GM23248 (cell line): Measurements from ENCODE around the gene PARVB. TPM values are rescaled to one million over a fixed set of nuclear protein-coding genes. Genes with fewer than 3 reads are reported as not detected.

Experiments used
- DNase-seq: peaks from one replicate; pipeline ENCODE4 v3.0.0-alpha.2; 2015
- H2AFZ ChIP-seq: fragments of 200-600 bp; sonication (generic); 2 replicates; pipeline ENCODE4 v1.6.1; 2016; ENCODE audit warnings: antibody characterized with exemption
- H3F3A ChIP-seq: fragments of 200-600 bp; sonication (generic); 2 replicates; pipeline ENCODE4 v1.6.1; 2016; ENCODE audit warnings: mild to moderate bottlenecking, antibody characterized with exemption, mixed run types; ENCODE audit not compliant: insufficient read depth
- H3K27ac ChIP-seq: fragments of 200-600 bp; sonication (generic); 2 replicates; pipeline ENCODE4 v1.5.1; 2016; ENCODE audit warnings: mild to moderate bottlenecking
- H3K27me3 ChIP-seq: fragments of 200-600 bp; sonication (generic); replicated peaks from 2 replicates; pipeline ENCODE4 v1.6.1; 2016; ENCODE audit warnings: mild to moderate bottlenecking; ENCODE audit not compliant: insufficient read depth
- H3K36me3 ChIP-seq: fragments of 200-600 bp; sonication (generic); 2 replicates; pipeline ENCODE4 v1.6.1; 2016; ENCODE audit warnings: low read depth, mild to moderate bottlenecking
- H3K4me1 ChIP-seq: fragments of 200-600 bp; sonication (generic); 2 replicates; pipeline ENCODE4 v1.6.1; 2016; ENCODE audit warnings: mild to moderate bottlenecking; ENCODE audit not compliant: insufficient read depth
- H3K4me2 ChIP-seq: fragments of 200-600 bp; sonication (generic); one replicate; pipeline ENCODE4 v1.6.1; 2016; ENCODE audit warnings: mild to moderate bottlenecking; ENCODE audit not compliant: unreplicated experiment
- H3K4me3 ChIP-seq: fragments of 200-600 bp; sonication (generic); 2 replicates; pipeline ENCODE4 v1.5.1; 2016; ENCODE audit warnings: mild to moderate bottlenecking
- H3K79me2 ChIP-seq: fragments of 200-600 bp; sonication (generic); 2 replicates; pipeline ENCODE4 v1.6.1; 2016; ENCODE audit warnings: mild to moderate bottlenecking; ENCODE audit not compliant: insufficient read depth
- H3K9ac ChIP-seq: fragments of 200-600 bp; sonication (generic); 2 replicates; pipeline ENCODE4 v1.6.1; 2016; ENCODE audit warnings: mild to moderate bottlenecking
- H3K9me2 ChIP-seq: fragments of 200-600 bp; sonication (generic); 2 replicates; pipeline ENCODE4 v1.6.1; 2016; ENCODE audit warnings: mixed run types, mild to moderate bottlenecking, moderate library complexity; ENCODE audit not compliant: insufficient read depth
- H3K9me3 ChIP-seq: fragments of 200-600 bp; sonication (generic); one replicate; pipeline ENCODE4 v1.6.1; 2017; ENCODE audit warnings: low read depth
- H4K20me1 ChIP-seq: fragments of 200-600 bp; sonication (generic); 2 replicates; pipeline ENCODE4 v1.6.0; 2016; ENCODE audit not compliant: insufficient read depth
- EZH2 ChIP-seq: fragments of 200-600 bp; sonication (generic); IDR thresholded peaks from 2 replicates; pipeline ENCODE4 v1.6.1; 2018; ENCODE audit warnings: antibody characterized with exemption, mild to moderate bottlenecking; ENCODE audit not compliant: insufficient read depth, poor library complexity, severe bottlenecking
- EZH2phosphoT487 ChIP-seq: fragments of 200-600 bp; sonication (generic); IDR thresholded peaks from 2 replicates; pipeline ENCODE4 v1.6.1; 2018; ENCODE audit warnings: antibody characterized with exemption, moderate library complexity, mild to moderate bottlenecking, low read depth; ENCODE audit not compliant: insufficient read depth
- WGBS, 2 experiments: methylation state at CpG; one replicate each; pipeline ENCODE4 v1.1.6; 2015 to 2017; ENCODE audit warnings: low lambda C conversion rate in 2 of 2, low coverage in 1 of 2; ENCODE audit errors: missing lambda C conversion rate in 2 of 2; 5-methylcytosine and 5-hydroxymethylcytosine counted together
- in situ Hi-C: fragments of 300-500 bp; cut with MboI; formaldehyde crosslinking; loops from 2 replicates; pipeline ENCODE4 v1.15.0; 2020
- polyA plus RNA-seq: library from polyadenylated mRNA; unstranded; fragments of >200 nt; fragmentation: Nextera tagmentation; extraction: Ambion mirVana; gene quantifications from 2 replicates; pipeline ENCODE4 v1.2.1, GENCODE V29; 2016
- total RNA-seq: library from RNA; depleted of rRNA; stranded (reverse); fragments of >200 nt; shearing (Covaris generic); gene quantifications from 2 replicates; pipeline ENCODE4 v1.2.3, GENCODE V29; 2014

The PARVB gene
- total and polyA plus RNA-seq, 2 experiments from 2014 or later, result 52.6 to 141 TPM

DNA sequence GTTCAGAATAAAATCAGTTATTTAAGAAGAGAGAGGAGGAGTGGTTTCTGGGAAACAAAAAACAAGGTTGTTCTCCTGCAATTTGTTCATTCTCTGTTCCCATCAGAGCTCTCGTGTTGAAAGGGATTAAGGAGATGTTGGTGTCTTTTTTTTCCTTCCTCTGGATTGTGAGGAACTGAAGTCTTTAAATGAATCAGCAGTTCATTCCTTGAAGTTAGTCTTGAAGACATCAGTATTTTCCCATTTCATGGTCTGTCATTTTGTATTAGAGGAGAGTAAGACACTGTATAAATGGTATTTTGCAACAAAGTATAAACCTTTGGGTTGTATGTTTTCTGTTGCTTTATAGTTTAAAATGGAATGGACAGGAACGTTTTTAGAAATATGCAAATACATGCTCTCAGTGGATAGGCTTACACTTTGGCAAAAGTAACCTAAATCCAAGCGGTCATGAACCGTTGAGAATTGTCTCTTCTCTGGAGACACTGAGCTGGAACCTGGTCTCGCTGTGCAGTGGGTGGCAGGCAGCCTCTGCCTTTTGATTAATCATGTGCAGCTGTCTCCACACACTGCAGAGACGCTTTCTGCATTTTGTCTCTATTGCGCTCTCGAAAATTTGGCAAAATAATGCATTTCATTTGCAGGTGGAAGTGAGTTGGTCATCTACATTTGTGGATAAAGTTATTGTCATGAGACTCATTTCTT, 35.8 kb upstream of the PARVB start:
- no peak overlapping the region for H3K9ac ChIP-seq
- peaks cover 36% of the 10 kb centered on the region for H3K36me3 ChIP-seq
- H3F3A ChIP-seq, result peaks cover 22% of the 10 kb centered on the region
- no peak for DNase-seq
- H3K27ac ChIP-seq, result no peak overlapping the region
- in situ Hi-C loops, result no loop called here
- H3K4me3 ChIP-seq, result no peak overlapping the region
- no peaks in the 10 kb centered on the region for H4K20me1 ChIP-seq
- no peak overlapping the region for H2AFZ ChIP-seq
- 79 to 80% methylated on average over 8 of the region's 8 CpGs for WGBS, 2 experiments
- no peaks in the 10 kb centered on the region for H3K9me3 ChIP-seq
- peaks cover 12% of the 10 kb centered on the region for H3K4me1 ChIP-seq
- no peak for TF ChIP-seq EZH2phosphoT487
- TF ChIP-seq EZH2, result no peak
- H3K4me2 ChIP-seq, result no peak overlapping the region
- H3K27me3 ChIP-seq, result no peaks in the 10 kb centered on the region
- H3K9me2 ChIP-seq, result no peaks in the 10 kb centered on the region
- no peaks in the 10 kb centered on the region for H3K79me2 ChIP-seq

DNA sequence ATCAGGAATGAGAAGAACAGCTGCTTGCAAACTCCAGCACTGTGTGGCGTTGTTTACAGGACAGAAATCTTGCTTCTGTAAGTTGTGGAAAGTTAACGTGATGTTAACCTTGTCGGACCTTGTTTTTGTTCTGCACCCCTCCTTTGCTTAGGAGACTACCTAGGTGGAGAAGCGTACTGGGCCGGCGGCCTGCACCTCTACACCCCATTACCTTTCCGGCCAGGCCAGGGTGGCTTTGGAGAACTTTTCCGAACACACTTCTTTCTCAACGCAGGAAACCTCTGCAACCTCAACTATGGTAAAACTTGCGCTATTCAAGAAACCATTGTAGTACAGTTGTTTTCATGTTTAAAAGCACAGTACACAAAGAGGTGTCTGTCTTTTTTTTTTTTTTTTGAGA, 35.1 kb upstream of the PARVB start:
- TF ChIP-seq EZH2 (no peak), EZH2phosphoT487 (no peak)
- Histone ChIP-seq H3K9me3 (no peaks in the 10 kb centered on the region), H3K27me3 (no peaks in the 10 kb centered on the region), H3K9me2 (no peaks in the 10 kb centered on the region), H3K4me1 (peaks cover 16% of the 10 kb centered on the region), H3F3A (peaks cover 27% of the 10 kb centered on the region), H3K79me2 (0 out of 2 replicates have a peak, but pooled peaks cover 6% of the 10 kb centered on the region), H4K20me1 (no peaks in the 10 kb centered on the region), H3K27ac (no peak overlapping the region), H3K4me3 (no peak overlapping the region), H3K9ac (no peak overlapping the region), H3K4me2 (no peak overlapping the region), H2AFZ (no peak overlapping the region), H3K36me3 (peaks cover 36% of the 10 kb centered on the region)
- no peak for DNase-seq
- 92 to 93% methylated on average over 10 of the region's 10 CpGs for WGBS, 2 experiments
- in situ Hi-C loops, result no loop called here

DNA sequence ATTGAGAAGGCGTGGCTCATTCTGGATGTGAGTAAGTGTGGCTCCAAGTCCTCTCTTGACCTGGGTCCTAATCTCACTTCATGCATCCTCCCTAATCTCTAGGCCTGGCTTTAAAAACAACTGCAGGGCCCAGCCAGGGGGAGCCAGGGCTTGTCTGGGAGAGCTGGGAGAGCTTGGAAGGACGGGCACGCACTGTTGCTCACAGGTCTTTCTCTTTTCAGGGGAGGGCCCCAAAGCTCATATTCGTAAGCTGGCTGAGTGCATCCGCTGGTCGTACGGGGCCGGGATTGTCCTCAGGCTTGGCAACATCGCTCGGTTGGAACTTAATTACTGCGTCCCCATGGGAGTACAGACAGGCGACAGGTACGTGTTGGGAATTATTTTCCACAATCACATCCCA, 34.1 kb upstream of the PARVB start:
- H3K4me2 ChIP-seq, result no peak overlapping the region
- no peak for DNase-seq
- H3K9ac ChIP-seq, result no peak overlapping the region
- H3K9me3 ChIP-seq, result no peaks in the 10 kb centered on the region
- WGBS, 2 experiments, result 96% methylated on average over 13 of the region's 13 CpGs
- H3F3A ChIP-seq, result peaks cover 27% of the 10 kb centered on the region
- no peaks in the 10 kb centered on the region for H3K9me2 ChIP-seq
- H4K20me1 ChIP-seq, result no peaks in the 10 kb centered on the region
- H3K4me3 ChIP-seq, result no peak overlapping the region
- no peak overlapping the region for H3K27ac ChIP-seq
- in situ Hi-C loops, result loop anchor here (10.0 kb wide), 2 partner anchors 95 to 635 kb away; no protein-coding TSS in a partner anchor
- peaks cover 16% of the 10 kb centered on the region for H3K4me1 ChIP-seq
- peaks cover 30% of the 10 kb centered on the region for H3K36me3 ChIP-seq
- H2AFZ ChIP-seq, result no peak overlapping the region
- H3K27me3 ChIP-seq, result no peaks in the 10 kb centered on the region
- 0 out of 2 replicates have a peak, but pooled peaks cover 12% of the 10 kb centered on the region for H3K79me2 ChIP-seq
- no peak for TF ChIP-seq EZH2
- TF ChIP-seq EZH2phosphoT487, result no peak

DNA sequence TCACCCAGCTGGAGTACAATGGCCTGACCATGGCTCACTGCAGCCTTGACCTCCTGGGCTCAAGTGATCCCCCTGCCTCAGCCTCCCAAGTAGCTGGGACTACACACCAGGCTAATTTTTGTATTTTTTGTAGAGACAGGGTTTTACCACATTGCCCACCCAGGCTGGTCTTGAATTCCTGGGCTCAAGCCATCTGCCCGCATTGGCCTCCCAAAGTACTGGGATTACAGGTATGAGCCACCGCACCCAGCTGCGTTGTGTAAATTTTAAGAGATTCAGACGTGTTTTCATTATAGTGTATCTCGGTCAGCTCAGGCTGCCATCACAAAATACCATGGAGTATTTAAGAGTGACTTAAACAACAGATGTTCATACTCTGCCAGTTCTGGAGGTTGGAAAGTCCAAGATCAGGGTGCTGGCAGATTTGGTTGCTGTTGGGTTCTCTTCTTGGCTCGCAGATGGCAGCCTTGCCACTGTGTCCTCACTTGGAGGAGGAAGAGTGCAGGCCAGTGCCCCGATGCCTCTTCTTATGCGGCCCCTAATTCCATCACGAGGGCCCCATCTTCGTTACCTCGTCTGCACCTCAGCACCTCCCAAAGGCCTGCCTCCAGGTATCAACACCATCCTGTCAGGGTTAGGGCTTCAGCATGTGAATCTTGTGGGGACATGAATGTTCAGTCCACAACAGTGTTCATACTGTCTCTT, 32.6 kb upstream of the PARVB start:
- Histone ChIP-seq H3F3A (peaks cover 27% of the 10 kb centered on the region), H3K9ac (peak overlapping the region; percentile 63), H3K4me2 (peak overlapping the region; percentile 15), H3K79me2 (0 out of 2 replicates have a peak, but pooled peaks cover 12% of the 10 kb centered on the region), H2AFZ (no peak overlapping the region), H3K9me2 (no peaks in the 10 kb centered on the region), H4K20me1 (no peaks in the 10 kb centered on the region), H3K9me3 (no peaks in the 10 kb centered on the region), H3K36me3 (peaks cover 19% of the 10 kb centered on the region; the same call in 1 of the 2 replicates), H3K27ac (peak overlapping the region; percentile 82), H3K4me3 (no peak overlapping the region), H3K4me1 (peaks cover 16% of the 10 kb centered on the region), H3K27me3 (no peaks in the 10 kb centered on the region)
- in situ Hi-C loops, result loop anchor here (10.0 kb wide), 2 partner anchors 93 to 633 kb away; no protein-coding TSS in a partner anchor
- no peak for DNase-seq
- WGBS, 2 experiments, result 86 to 91% methylated on average over 11 of the region's 11 CpGs
- TF ChIP-seq EZH2phosphoT487 (no peak), EZH2 (no peak)
